ENCODE results near the gene MYO9A.

GRCh38 chr15:72047020-72047419 lies 70.9 kb downstream of the MYO9A start:
- TF ChIP-seq POLR2AphosphoS5 (IDR thresholded peaks at IDR 0.05; ENCODE audit: low read depth, low read length) (no peak), POLR2A (IDR thresholded peaks at IDR 0.05; ENCODE audit: low read depth, low read length) (no peak), TAF1 (IDR thresholded peaks at IDR 0.05; ENCODE audit: borderline replicate concordance, low read depth, low read length) (no peak)

Data from GM12892 (cell line).